Fibroblast of mammary gland (primary cell): ENCODE measurements around the gene CCDC122.
A peak's percentile ranks its signal among the peaks of the same experiment; 100 is the strongest.

Experiments used
- DNase-seq: peaks from one replicate; pipeline ENCODE4 v3.0.0-alpha.2; 2010; ENCODE audit warnings: low read depth
- H3K4me3 ChIP-seq: 2 replicates; pipeline ENCODE4 v1.5.1; 2011; ENCODE audit warnings: low read depth, mild to moderate bottlenecking, low read length, moderate library complexity; ENCODE audit not compliant: control insufficient read depth
- TF ChIP-seq, protein P1 (sequence below): conservative IDR thresholded peaks from 2 replicates; pipeline ENCODE4 v1.5.1; 2011; ENCODE audit warnings: low read depth, low read length, inconsistent platforms; ENCODE audit not compliant: control insufficient read depth, insufficient read depth

Gene CCDC122

DNA sequence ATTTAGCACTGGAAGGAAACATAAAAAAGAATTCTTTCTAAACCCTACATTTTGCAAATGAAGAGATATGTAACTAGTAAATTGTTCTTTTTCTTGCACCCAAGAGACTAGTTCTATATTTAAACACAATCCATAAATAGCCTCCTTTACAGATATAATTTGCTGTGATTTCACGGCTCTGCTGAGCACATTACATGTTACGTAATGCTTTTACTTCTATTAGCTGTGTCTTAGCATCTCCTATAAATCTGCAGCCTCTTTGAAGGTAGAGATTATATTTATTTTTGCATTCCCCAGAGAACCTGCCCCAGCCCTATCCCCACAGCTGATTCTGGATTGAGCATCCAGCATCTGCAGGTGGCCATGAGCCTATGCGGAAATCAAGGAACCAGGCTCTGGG, 32.3 kb upstream of the CCDC122 start:
- H3K4me3 ChIP-seq = no peak overlapping the region
- no peak for DNase-seq
- TF ChIP-seq, protein P1, sequence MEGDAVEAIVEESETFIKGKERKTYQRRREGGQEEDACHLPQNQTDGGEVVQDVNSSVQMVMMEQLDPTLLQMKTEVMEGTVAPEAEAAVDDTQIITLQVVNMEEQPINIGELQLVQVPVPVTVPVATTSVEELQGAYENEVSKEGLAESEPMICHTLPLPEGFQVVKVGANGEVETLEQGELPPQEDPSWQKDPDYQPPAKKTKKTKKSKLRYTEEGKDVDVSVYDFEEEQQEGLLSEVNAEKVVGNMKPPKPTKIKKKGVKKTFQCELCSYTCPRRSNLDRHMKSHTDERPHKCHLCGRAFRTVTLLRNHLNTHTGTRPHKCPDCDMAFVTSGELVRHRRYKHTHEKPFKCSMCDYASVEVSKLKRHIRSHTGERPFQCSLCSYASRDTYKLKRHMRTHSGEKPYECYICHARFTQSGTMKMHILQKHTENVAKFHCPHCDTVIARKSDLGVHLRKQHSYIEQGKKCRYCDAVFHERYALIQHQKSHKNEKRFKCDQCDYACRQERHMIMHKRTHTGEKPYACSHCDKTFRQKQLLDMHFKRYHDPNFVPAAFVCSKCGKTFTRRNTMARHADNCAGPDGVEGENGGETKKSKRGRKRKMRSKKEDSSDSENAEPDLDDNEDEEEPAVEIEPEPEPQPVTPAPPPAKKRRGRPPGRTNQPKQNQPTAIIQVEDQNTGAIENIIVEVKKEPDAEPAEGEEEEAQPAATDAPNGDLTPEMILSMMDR = no peak

DNA sequence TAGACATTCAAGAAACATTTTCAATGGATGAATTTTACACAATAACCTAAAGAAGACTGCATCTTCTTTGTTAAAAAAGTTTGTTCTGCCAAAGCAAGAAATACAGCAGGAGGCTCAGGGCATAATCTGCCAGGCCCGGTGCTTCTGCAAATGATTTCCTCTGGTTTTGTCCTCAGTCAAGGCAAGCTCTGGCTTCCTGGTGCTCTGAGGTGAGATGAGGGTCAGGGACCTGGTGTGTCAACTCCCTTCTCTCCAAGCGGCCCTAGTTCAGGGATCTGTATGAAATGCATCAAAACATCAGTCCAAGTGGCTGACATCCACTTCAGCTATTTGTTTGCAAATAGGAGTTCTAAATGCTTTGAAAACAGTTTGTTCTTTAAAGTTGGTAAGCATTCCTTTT, 31.7 kb upstream of the CCDC122 start:
- TF ChIP-seq, protein P1 = no peak
- H3K4me3 ChIP-seq = no peak overlapping the region
- DNase-seq = no peak

DNA sequence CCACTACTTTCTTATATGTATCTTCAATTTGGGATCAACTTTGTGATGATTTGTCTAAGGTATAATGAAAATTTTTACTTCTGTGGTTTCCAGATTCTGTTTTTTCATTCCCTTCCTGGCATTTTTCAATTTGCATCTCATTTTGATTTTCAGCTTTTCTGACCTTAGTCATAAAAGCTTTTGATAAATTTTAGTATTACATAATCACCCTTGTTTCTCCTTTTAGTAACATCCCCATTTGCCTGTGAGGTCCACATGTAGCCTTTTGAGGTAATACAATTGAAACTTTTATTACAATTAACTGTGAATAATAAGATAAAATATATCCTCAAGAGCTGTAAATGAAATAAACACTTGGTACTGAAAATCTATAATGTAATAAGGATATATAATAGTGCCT, 31.3 kb upstream of the CCDC122 start:
- no peak for DNase-seq
- TF ChIP-seq, protein P1 = no peak
- H3K4me3 ChIP-seq = no peak overlapping the region

GRCh38 chr13:43908156-43909126, 28.9 kb upstream of the CCDC122 start:
- TF ChIP-seq, protein P1 = peak; percentile 55
- no peak overlapping the region for H3K4me3 ChIP-seq
- DNase-seq = peak; percentile 66

- DNase-seq = peak; percentile 75
- H3K4me3 ChIP-seq = no peak overlapping the region
- TF ChIP-seq, protein P1 = peak; percentile 77
Observed at GRCh38 chr13:43905435-43906031, 26.0 kb upstream of the CCDC122 start.

DNA sequence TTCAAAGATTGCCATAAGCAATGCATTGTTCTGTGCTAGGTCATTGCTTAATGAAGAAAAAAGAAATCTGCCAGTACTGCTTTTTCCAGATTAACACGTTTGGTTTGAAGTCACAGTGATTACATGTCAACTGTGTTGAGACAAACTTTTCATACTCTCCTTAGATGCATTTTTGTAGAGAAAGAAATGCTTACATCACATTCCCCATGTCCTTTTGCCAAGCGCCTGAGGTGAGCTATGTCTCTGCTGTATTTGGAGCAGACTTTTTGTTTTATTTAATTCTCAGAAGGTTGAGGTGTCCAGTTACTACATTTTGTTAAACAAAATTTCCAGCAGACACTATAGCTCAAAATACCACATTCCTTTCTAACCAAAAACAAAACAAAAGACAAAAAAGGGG, 16.4 kb upstream of the CCDC122 start:
- DNase-seq = no peak
- H3K4me3 ChIP-seq = no peak overlapping the region
- TF ChIP-seq, protein P1 = no peak

GRCh38 chr13:43894438-43894837, 14.9 kb upstream of the CCDC122 start:
- TF ChIP-seq, protein P1 = peak; percentile 27
- no peak for DNase-seq
- H3K4me3 ChIP-seq = no peak overlapping the region
